Neural progenitor cell (in vitro differentiated cells): ENCODE results near the gene CDK5RAP3.

Experiments
- EZH2phosphoT487 ChIP-seq: fragments of 200-600 bp; sonication (generic); IDR thresholded peaks from 2 replicates; pipeline ENCODE4 v1.6.1; 2017; ENCODE audit warnings: antibody characterized with exemption
- TF ChIP-seq, protein P1 (sequence below): fragments of 200-600 bp; sonication (generic); IDR thresholded peaks from 2 replicates; pipeline ENCODE4 v1.5.1; 2017; ENCODE audit warnings: antibody characterized with exemption, mild to moderate bottlenecking

DNA sequence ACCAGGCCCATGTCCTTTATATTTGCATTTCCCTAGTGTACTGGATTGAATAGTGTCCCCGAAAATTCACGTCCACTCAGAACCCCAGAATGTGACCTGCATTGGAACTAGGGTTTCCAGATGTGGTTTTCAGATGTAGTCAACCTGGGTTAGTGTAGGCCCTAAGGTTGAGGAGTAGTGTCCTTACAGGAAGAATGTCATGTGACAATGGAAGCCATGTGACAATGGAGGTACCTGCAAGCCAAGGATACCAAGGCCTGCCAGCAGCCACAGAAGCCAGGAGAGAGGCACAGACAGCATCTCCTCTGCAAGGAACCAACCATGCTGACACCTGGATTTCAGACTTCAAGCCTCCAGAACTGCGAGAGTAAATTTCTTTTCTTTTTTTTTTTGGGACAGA is 8.0 kb upstream of the CDK5RAP3 start:
- TF ChIP-seq, protein P1, sequence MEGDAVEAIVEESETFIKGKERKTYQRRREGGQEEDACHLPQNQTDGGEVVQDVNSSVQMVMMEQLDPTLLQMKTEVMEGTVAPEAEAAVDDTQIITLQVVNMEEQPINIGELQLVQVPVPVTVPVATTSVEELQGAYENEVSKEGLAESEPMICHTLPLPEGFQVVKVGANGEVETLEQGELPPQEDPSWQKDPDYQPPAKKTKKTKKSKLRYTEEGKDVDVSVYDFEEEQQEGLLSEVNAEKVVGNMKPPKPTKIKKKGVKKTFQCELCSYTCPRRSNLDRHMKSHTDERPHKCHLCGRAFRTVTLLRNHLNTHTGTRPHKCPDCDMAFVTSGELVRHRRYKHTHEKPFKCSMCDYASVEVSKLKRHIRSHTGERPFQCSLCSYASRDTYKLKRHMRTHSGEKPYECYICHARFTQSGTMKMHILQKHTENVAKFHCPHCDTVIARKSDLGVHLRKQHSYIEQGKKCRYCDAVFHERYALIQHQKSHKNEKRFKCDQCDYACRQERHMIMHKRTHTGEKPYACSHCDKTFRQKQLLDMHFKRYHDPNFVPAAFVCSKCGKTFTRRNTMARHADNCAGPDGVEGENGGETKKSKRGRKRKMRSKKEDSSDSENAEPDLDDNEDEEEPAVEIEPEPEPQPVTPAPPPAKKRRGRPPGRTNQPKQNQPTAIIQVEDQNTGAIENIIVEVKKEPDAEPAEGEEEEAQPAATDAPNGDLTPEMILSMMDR = no peak
- no peak for TF ChIP-seq EZH2phosphoT487
